Left ventricle myocardium inferior (tissue), 1 donor: ENCODE measurements around the gene PRR12. TPM values are rescaled to one million over a fixed set of nuclear protein-coding genes. Genes with fewer than 3 reads are reported as not detected.

Experiments used
- DNase-seq: peaks from one replicate; pipeline ENCODE4 v3.0.0-alpha.2; 2020
- H3K27ac ChIP-seq: fragments of 200-600 bp; replicated peaks from 2 replicates; pipeline ENCODE4 v1.8.0; 2021
- H3K27me3 ChIP-seq: fragments of 200-600 bp; 2 replicates; pipeline ENCODE4 v1.8.0; 2021; ENCODE audit warnings: low read depth
- H3K36me3 ChIP-seq: fragments of 200-600 bp; 2 replicates; pipeline ENCODE4 v1.8.0; 2021
- H3K4me1 ChIP-seq: fragments of 200-600 bp; 2 replicates; pipeline ENCODE4 v1.8.0; 2021
- H3K4me3 ChIP-seq: fragments of 200-600 bp; 2 replicates; pipeline ENCODE4 v1.8.0; 2021; ENCODE audit warnings: mild to moderate bottlenecking, moderate library complexity
- H3K9me3 ChIP-seq: fragments of 200-600 bp; replicated peaks from 2 replicates; pipeline ENCODE4 v1.8.0; 2021
- intact Hi-C: fragments of 100-400 bp; cut with micrococcal nuclease; formaldehyde crosslinking; loops from one replicate; pipeline ENCODE4 v1.11.0; 2022
- total RNA-seq: library from RNA; stranded (reverse); fragmentation: NEBNext Ultra II Directional; extraction: Animal tissue kit (Norgen Biotek cat#: 25700); gene quantifications from one replicate; pipeline ENCODE4 v1.2.1, GENCODE V29; 2021
- TF ChIP-seq, protein P1 (sequence below): fragments of 200-600 bp; IDR thresholded peaks from 2 replicates; pipeline ENCODE4 v1.8.0; 2021; ENCODE audit warnings: antibody characterized with exemption, mild to moderate bottlenecking, borderline replicate concordance
- donor health status: DM: no; HTN: yes; CAD: no; lungs with severe emphysema.

PRR12 gene
- total RNA-seq, 1 donor from 2014 or later: 15.5 TPM

DNA sequence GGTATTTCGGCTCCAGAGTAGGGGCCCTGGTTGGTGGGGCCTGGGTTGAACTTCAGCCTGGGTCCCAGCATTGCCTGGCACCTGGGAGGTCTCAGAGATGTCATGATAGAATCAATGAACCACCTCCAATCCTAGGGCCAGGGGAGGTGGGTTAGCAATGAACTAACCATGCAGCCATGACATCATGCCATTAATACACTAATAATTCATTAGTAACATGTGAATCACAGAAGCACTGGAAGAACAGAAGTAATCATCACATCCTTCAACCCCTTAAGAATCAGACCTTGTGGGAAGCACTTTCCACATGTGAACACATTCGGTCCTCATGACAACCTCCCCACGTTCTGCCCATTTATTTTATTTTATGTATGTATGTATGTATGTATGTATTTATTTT lies 17.6 kb upstream of the PRR12 start:
- Histone ChIP-seq H3K36me3 (peaks cover 26% of the 10 kb centered on the region), H3K27me3 (no peaks in the 10 kb centered on the region), H3K4me1 (peaks cover 36% of the 10 kb centered on the region), H3K4me3 (no peak overlapping the region), H3K27ac (no peak overlapping the region), H3K9me3 (no peaks in the 10 kb centered on the region)
- DNase-seq: no peak
- TF ChIP-seq, protein P1, sequence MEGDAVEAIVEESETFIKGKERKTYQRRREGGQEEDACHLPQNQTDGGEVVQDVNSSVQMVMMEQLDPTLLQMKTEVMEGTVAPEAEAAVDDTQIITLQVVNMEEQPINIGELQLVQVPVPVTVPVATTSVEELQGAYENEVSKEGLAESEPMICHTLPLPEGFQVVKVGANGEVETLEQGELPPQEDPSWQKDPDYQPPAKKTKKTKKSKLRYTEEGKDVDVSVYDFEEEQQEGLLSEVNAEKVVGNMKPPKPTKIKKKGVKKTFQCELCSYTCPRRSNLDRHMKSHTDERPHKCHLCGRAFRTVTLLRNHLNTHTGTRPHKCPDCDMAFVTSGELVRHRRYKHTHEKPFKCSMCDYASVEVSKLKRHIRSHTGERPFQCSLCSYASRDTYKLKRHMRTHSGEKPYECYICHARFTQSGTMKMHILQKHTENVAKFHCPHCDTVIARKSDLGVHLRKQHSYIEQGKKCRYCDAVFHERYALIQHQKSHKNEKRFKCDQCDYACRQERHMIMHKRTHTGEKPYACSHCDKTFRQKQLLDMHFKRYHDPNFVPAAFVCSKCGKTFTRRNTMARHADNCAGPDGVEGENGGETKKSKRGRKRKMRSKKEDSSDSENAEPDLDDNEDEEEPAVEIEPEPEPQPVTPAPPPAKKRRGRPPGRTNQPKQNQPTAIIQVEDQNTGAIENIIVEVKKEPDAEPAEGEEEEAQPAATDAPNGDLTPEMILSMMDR: no peak
- intact Hi-C loops: no loop called here

DNA sequence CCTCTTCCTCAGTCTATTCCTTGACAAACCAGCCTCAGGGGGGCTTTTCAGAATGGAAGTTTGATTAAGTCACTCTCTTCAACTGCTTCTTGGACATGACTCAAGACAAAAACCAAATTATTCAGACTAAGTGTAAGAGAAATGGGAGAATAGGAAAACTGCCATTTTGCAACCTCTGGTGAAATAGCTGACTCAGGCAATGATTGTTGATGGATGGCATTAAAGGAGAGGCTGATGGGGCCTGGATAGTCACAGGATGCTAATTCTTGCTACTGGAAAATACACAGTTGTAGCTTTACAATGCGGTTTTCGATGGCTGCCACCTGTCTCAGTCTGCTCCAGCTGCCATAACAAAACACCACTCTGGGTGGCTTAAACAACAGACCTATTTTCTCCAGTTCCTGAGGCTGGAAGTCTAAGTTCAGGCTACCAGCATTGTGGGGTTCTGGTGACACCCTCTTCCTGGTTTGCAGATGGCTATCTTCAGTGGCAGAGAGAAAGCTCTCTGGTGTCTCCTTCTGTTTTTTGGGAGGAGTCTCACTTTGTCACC lies 16.7 kb upstream of the PRR12 start:
- peaks cover 26% of the 10 kb centered on the region for H3K36me3 ChIP-seq
- no peak for DNase-seq
- TF ChIP-seq, protein P1: no peak
- H3K9me3 ChIP-seq: no peaks in the 10 kb centered on the region
- H3K27me3 ChIP-seq: no peaks in the 10 kb centered on the region
- H3K4me3 ChIP-seq: no peak overlapping the region
- H3K4me1 ChIP-seq: peaks cover 38% of the 10 kb centered on the region
- intact Hi-C loops: no loop called here
- H3K27ac ChIP-seq: no peak overlapping the region

DNA sequence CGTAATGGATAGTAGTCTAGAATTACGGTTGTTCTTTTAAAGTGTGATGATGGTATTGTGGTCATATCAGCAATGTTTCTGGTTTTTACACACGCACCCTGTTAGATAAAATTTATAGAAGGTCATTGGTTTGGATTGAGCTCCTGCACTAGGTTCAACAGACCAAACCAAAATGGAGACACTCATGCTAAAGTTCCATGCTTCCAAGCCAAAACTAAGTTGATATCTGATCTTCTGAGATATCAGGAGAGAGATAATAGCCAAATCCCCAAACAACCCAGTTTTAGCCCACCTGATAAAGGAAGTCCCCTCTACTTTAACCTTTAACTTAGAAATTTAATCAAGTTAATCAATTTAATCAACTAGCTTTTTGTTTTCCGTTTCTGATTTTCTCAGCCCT lies 11.8 kb upstream of the PRR12 start:
- H3K4me3 ChIP-seq: peak overlapping the region; percentile 84
- TF ChIP-seq, protein P1: no peak
- peaks cover 22% of the 10 kb centered on the region for H3K36me3 ChIP-seq
- intact Hi-C loops: no loop called here
- no peak for DNase-seq
- H3K4me1 ChIP-seq: peaks cover 35% of the 10 kb centered on the region
- peak overlapping the region; percentile 87 for H3K27ac ChIP-seq
- no peaks in the 10 kb centered on the region for H3K27me3 ChIP-seq
- no peaks in the 10 kb centered on the region for H3K9me3 ChIP-seq

DNA sequence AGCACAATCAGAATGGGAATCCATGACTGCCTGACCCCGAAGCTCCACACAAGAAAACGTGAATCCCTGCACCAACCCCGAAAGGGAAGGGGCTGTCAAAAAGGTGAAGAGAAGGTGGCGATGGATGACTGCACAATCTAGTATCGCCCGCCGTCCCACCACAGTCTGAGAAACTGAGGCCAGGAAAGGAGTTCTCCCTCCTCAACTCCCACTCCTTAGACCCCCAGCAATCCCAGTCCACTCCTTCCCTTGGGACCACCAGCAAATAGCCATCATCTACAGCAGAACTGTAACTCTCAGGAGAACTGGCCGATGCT lies 11.1 kb upstream of the PRR12 start:
- Histone ChIP-seq H3K27me3 (no peaks in the 10 kb centered on the region), H3K36me3 (peaks cover 17% of the 10 kb centered on the region), H3K9me3 (no peaks in the 10 kb centered on the region), H3K27ac (peak overlapping the region; percentile 87), H3K4me1 (peaks cover 35% of the 10 kb centered on the region), H3K4me3 (peak overlapping the region; percentile 84)
- DNase-seq: no peak
- intact Hi-C loops: no loop called here
- TF ChIP-seq, protein P1: no peak

DNA sequence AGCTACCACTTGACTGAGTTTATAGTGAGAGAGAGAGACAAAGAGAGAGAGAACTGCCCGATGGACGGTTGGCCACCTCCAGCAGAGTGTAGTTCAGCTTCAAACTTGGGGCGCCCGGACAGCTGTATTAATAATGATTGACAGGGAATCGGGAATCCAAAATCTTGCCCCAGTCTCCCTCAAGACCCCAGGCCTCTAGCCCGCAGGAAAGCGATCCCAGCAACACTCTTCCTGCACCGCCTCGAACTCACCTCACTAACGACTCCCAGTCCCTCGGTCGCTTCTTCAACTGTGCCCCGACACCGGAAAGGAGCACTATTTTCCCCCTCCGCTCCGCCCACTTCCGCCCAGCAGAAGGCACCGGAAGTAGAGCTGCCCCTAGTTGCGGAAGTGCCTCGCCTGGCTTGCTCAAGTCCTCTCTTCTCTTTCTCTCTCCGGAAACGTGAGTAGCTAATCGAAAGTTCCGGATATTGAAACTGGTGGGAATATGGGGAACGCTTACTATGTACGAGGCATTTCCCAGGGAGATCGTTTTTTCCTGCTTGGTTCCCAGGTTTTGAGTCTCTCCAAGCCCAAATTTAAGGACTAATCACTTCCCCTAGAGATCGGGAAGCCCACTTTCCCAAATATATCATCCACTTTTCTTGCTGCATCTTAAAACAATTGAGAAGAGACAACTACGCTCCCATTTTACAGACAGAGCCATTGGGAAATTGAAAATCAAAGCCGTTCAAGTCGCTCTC lies 10.5 kb upstream of the PRR12 start, which contains the start of gene NOSIP:
TSS of gene NOSIP (minus strand) at position 293 of the 743 bp plus-strand sequence. CDS start 19,865 bp downstream, outside the sequence.
- Histone ChIP-seq H3K27me3 (no peaks in the 10 kb centered on the region), H3K27ac (peak within 1 kb of the TSS; percentile 87), H3K4me3 (peak within 1 kb of the TSS; percentile 84), H3K9me3 (no peaks in the 10 kb centered on the region), H3K4me1 (peaks cover 35% of the 10 kb centered on the region), H3K36me3 (peaks cover 12% of the 10 kb centered on the region)
- intact Hi-C loops: no loop called here
- DNase-seq: peak; percentile 94
- TF ChIP-seq, protein P1: peak; percentile 19
